T-helper 9 cell (primary cell): ENCODE measurements around the gene KLHL25.
"Not testable (repeated sequence)": the region's sequence is repeated elsewhere in the genome, so short reads cannot be mapped to it uniquely, and the experiment has no call there.

Experiments used
- DNase-seq: peaks from one replicate; pipeline ENCODE4 v3.0.0-alpha.2; 2020
- total RNA-seq, 2 donors: gene quantifications; one replicate each; lab custom pipeline; 2026; lab: John Stamatoyannopoulos, UW

The KLHL25 gene
- total RNA-seq: 27.5 to 34.1 reads per million in 2 donors

- peak; percentile 89 for DNase-seq
These were observed at the start of gene KLHL25 for GRCh38 chr15:85794598-85795336. TSS of gene KLHL25 (minus strand) at chr15:85794925. CDS start at chr15:85769810, 25,115 bp downstream.

- no peak for DNase-seq
These were observed 46.1 kb upstream of the KLHL25 start for GRCh38 chr15:85840802-85841152.

- peak; percentile 72 for DNase-seq
These were observed 45.5 kb upstream of the KLHL25 start for GRCh38 chr15:85840079-85840801.

- DNase-seq: no peak
These were observed 44.9 kb upstream of the KLHL25 start for GRCh38 chr15:85839643-85840042.

GRCh38 chr15:85838655-85839054, 43.9 kb upstream of the KLHL25 start:
- no peak for DNase-seq

- DNase-seq: no peak
These were observed 43.2 kb upstream of the KLHL25 start for GRCh38 chr15:85837881-85838280.

- no peak for DNase-seq
These were observed 42.3 kb upstream of the KLHL25 start for GRCh38 chr15:85837011-85837433.

- no peak for DNase-seq
These were observed 39.9 kb upstream of the KLHL25 start for GRCh38 chr15:85834651-85835050.

- DNase-seq: no peak
These were observed 37.7 kb upstream of the KLHL25 start for GRCh38 chr15:85832394-85832793.

GRCh38 chr15:85831415-85832113, 36.8 kb upstream of the KLHL25 start:
- DNase-seq: peak; percentile 11

GRCh38 chr15:85829754-85830153, 35.0 kb upstream of the KLHL25 start:
- not testable (repeated sequence) for DNase-seq

GRCh38 chr15:85828874-85829273, 34.1 kb upstream of the KLHL25 start:
- DNase-seq: no peak

GRCh38 chr15:85828126-85828525, 33.4 kb upstream of the KLHL25 start:
- no peak for DNase-seq

- DNase-seq: no peak
These were observed 32.2 kb upstream of the KLHL25 start for GRCh38 chr15:85826756-85827515.

- DNase-seq: no peak
These were observed 31.0 kb upstream of the KLHL25 start for GRCh38 chr15:85825719-85826118.

GRCh38 chr15:85825118-85825517, 30.4 kb upstream of the KLHL25 start:
- no peak for DNase-seq

- DNase-seq: no peak
These were observed 26.8 kb upstream of the KLHL25 start for GRCh38 chr15:85821545-85821944.

- DNase-seq: no peak
These were observed 25.2 kb upstream of the KLHL25 start for GRCh38 chr15:85819938-85820337.

GRCh38 chr15:85813234-85813633, 18.5 kb upstream of the KLHL25 start:
- DNase-seq: no peak

GRCh38 chr15:85810075-85810474, 15.3 kb upstream of the KLHL25 start:
- DNase-seq: no peak

GRCh38 chr15:85805420-85805819, 10.7 kb upstream of the KLHL25 start:
- DNase-seq: no peak

- DNase-seq: no peak
These were observed 9.9 kb upstream of the KLHL25 start for GRCh38 chr15:85804481-85805170.
